Activated CD4-positive, alpha-beta T cell treated with anti-CD3 and anti-CD28 coated beads, Interleukin-2, amount 50 U/mL, for 24 hours (primary cell): Measurements from ENCODE around the gene CXXC4.

Experiments
- DNase-seq, 2 donors: peaks; one replicate each; pipeline ENCODE4 v3.0.0-alpha.2; 2020; ENCODE audit warnings: low read depth in 1 of 2, low spot score in 1 of 2

The CXXC4 gene

DNA sequence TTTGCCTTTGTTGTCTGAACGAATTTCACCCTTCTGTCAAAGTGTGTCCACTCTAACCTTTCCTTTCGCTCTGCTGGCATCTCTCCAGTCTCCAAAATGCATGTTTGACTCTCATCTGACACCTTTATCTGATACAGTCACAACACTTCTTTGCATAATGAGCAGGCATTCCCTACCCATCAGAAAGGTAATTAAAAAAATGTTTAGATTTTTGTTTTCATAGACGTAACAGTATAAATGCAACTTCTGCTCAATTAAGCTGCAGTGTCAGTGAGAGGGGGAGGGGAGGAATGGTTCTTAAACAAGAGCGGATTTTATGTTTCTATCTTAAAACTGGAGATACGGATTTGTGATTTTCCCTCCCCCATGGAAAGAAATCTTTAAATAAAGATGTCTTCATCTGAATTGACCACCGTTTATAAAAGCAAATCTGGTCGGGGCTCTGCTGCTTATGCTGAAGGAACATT is 70.2 kb downstream of the CXXC4 start:
- DNase-seq: no peak

DNA sequence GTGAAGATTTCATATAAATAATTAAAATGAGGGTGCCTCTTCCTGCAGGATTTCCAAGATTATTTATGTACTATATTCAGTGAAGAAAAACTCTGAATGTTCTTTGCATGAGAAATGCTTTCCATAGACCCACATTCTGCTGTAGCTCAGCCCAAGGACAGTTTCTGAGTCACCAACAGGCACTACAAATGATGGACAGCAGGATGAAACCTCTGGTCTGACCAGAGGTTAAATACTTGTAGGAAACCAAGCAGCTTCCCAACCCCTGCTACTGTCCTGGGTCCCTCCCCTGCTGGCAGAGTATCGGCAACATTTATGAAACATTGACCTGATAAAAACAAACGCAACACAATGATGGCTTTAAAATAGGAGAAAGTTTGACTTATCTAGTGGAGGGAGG is 73.1 kb downstream of the CXXC4 start:
- no peak for DNase-seq

- DNase-seq: no peak
Observed at GRCh38 chr4:104420766-104421165, 73.9 kb downstream of the CXXC4 start.
